ENCODE data around the gene DYNLT1.
"Not testable (repeated sequence)": the region's sequence is repeated elsewhere in the genome, so short reads cannot be mapped to it uniquely, and the experiment has no call there.

The DYNLT1 gene

GRCh38 chr6:158663625-158664165 lies 19.2 kb upstream of the DYNLT1 start:
- in situ Hi-C loops (cut with HindIII; ENCODE audit: low sequenced_read_pairs) = no loop called here

GRCh38 chr6:158662954-158663624 lies 18.5 kb upstream of the DYNLT1 start:
- in situ Hi-C loops (cut with HindIII; ENCODE audit: low sequenced_read_pairs) = no loop called here

- in situ Hi-C loops (cut with HindIII; ENCODE audit: low sequenced_read_pairs) = no loop called here
These were observed 18.0 kb upstream of the DYNLT1 start for GRCh38 chr6:158662607-158662953.

- in situ Hi-C loops (cut with HindIII; ENCODE audit: low sequenced_read_pairs) = no loop called here
These were observed 16.7 kb upstream of the DYNLT1 start for GRCh38 chr6:158661156-158661685.

GRCh38 chr6:158660333-158660754 lies 15.8 kb upstream of the DYNLT1 start:
- in situ Hi-C loops (cut with HindIII; ENCODE audit: low sequenced_read_pairs) = no loop called here

- in situ Hi-C loops (cut with HindIII; ENCODE audit: low sequenced_read_pairs) = not testable (repeated sequence)
These were observed 12.4 kb upstream of the DYNLT1 start for GRCh38 chr6:158656986-158657385.

- in situ Hi-C loops (cut with HindIII; ENCODE audit: low sequenced_read_pairs) = no loop called here
These were observed 11.3 kb upstream of the DYNLT1 start for GRCh38 chr6:158655569-158656450.

- in situ Hi-C loops (cut with HindIII; ENCODE audit: low sequenced_read_pairs) = no loop called here
These were observed 10.5 kb upstream of the DYNLT1 start for GRCh38 chr6:158654960-158655489.

- in situ Hi-C loops (cut with HindIII; ENCODE audit: low sequenced_read_pairs) = no loop called here
These were observed 10.0 kb upstream of the DYNLT1 start for GRCh38 chr6:158654498-158654897.

GRCh38 chr6:158653577-158654354 lies 9.2 kb upstream of the DYNLT1 start:
- in situ Hi-C loops (cut with HindIII; ENCODE audit: low sequenced_read_pairs) = no loop called here

- in situ Hi-C loops (cut with HindIII; ENCODE audit: low sequenced_read_pairs) = not testable (repeated sequence)
These were observed 7.6 kb upstream of the DYNLT1 start for GRCh38 chr6:158651981-158652737.

GRCh38 chr6:158649289-158650143 lies 5.0 kb upstream of the DYNLT1 start, which contains the start of gene SYTL3:
Gene SYTL3, plus strand, starts transcription at chr6:158650054. Its CDS starts 13,215 bp downstream, at chr6:158663269.
- in situ Hi-C loops (cut with HindIII; ENCODE audit: low sequenced_read_pairs) = no loop called here

- in situ Hi-C loops (cut with HindIII; ENCODE audit: low sequenced_read_pairs) = no loop called here
These were observed 4.2 kb upstream of the DYNLT1 start for GRCh38 chr6:158648682-158649131.

GRCh38 chr6:158647501-158647900 lies 3.0 kb upstream of the DYNLT1 start:
- in situ Hi-C loops (cut with HindIII; ENCODE audit: low sequenced_read_pairs) = no loop called here

- in situ Hi-C loops (cut with HindIII; ENCODE audit: low sequenced_read_pairs) = no loop called here
These were observed 1.7 kb upstream of the DYNLT1 start for GRCh38 chr6:158646023-158646910.

- in situ Hi-C loops (cut with HindIII; ENCODE audit: low sequenced_read_pairs) = no loop called here
These were observed 800 bp upstream of the DYNLT1 start for GRCh38 chr6:158645064-158646022.

GRCh38 chr6:158643836-158644230 lies 710 bp downstream of the DYNLT1 start:
- in situ Hi-C loops (cut with HindIII; ENCODE audit: low sequenced_read_pairs) = no loop called here

Data from endothelial cell of hepatic sinusoid (primary cell).